K562 (cell line): Measurements from ENCODE around the gene EEFSEC.

Source experiments
- EHMT2 ChIP-seq: fragments of 450-650 bp; IDR thresholded peaks from 2 replicates; pipeline ENCODE4 v1.6.1; 2018; ENCODE audit warnings: antibody characterized with exemption
- KLF13 ChIP-seq: fragments of 450-650 bp; IDR thresholded peaks from 2 replicates; pipeline ENCODE4 v1.6.1; 2016; ENCODE audit warnings: missing genetic modification characterization, low read depth, mild to moderate bottlenecking, missing compliant biosample characterization, moderate library complexity, borderline replicate concordance
- MTA1 ChIP-seq: fragments of 450-650 bp; IDR thresholded peaks from 2 replicates; pipeline ENCODE4 v1.6.1; 2017; ENCODE audit warnings: borderline replicate concordance
- POLR2B ChIP-seq: fragments of 450-650 bp; IDR thresholded peaks from 2 replicates; pipeline ENCODE4 v1.6.1; 2018; ENCODE audit warnings: low read depth; ENCODE audit not compliant: partially characterized antibody
- RCOR1 ChIP-seq, 2 experiments: IDR thresholded peaks; 2 replicates each; pipeline ENCODE4 v1.6.1; 2012; ENCODE audit warnings: low read depth in 2 of 2, low read length in 2 of 2, borderline replicate concordance in 1 of 2, improper control_type of control experiment in 1 of 2
- TBP ChIP-seq: optimal IDR thresholded peaks from 2 replicates; pipeline ENCODE3; 2011; ENCODE audit warnings: low read depth, low read length, improper control_type of control experiment
- TEAD2 ChIP-seq: fragments of 450-650 bp; IDR thresholded peaks from 2 replicates; pipeline ENCODE4 v1.6.1; 2016; ENCODE audit warnings: missing genetic modification characterization, control low read depth, missing compliant biosample characterization
- ZNF77 ChIP-seq: fragments of 250-450 bp; sonication (Bioruptor Pico); IDR thresholded peaks from 2 replicates; pipeline ENCODE4 v1.5.0; 2020
- TF ChIP-seq, protein P1 (sequence below): fragments of 450-650 bp; formaldehyde crosslinking; IDR thresholded peaks from 2 replicates; pipeline ENCODE4 v1.4.0; 2020; ENCODE audit warnings: mild to moderate bottlenecking, moderate library complexity
- TF ChIP-seq, protein P2 (sequence below), 2 experiments: IDR thresholded peaks; 2 replicates each; pipeline ENCODE4 v1.6.1; 2011; ENCODE audit warnings: borderline replicate concordance in 1 of 2, control low read depth in 1 of 2, low read depth in 1 of 2, low read length in 1 of 2, mild to moderate bottlenecking in 1 of 2, mixed read lengths in 1 of 2, moderate library complexity in 1 of 2; ENCODE audit not compliant: insufficient read depth in 1 of 2, insufficient read length in 1 of 2, poor library complexity in 1 of 2, severe bottlenecking in 1 of 2; ENCODE audit errors: extremely low read depth in 1 of 2
- TF ChIP-seq, protein P3 (sequence below): fragments of 250-450 bp; sonication (Bioruptor Pico); IDR thresholded peaks from 2 replicates; pipeline ENCODE4 v1.5.0; 2022; ENCODE audit warnings: mild to moderate bottlenecking
- TF ChIP-seq, protein P4 (sequence below), 3 experiments: IDR thresholded peaks in 2 of 3; conservative IDR thresholded peaks in 1 of 3; 2 replicates each; pipeline ENCODE4 v1.5.1; 2011 to 2012; ENCODE audit warnings: low read length in 3 of 3, mild to moderate bottlenecking in 3 of 3, control low read depth in 2 of 3, improper control_type of control experiment in 1 of 3, inconsistent platforms in 1 of 3, low read depth in 1 of 3, mixed read lengths in 1 of 3, moderate library complexity in 1 of 3; ENCODE audit not compliant: insufficient read depth in 2 of 3

DNA sequence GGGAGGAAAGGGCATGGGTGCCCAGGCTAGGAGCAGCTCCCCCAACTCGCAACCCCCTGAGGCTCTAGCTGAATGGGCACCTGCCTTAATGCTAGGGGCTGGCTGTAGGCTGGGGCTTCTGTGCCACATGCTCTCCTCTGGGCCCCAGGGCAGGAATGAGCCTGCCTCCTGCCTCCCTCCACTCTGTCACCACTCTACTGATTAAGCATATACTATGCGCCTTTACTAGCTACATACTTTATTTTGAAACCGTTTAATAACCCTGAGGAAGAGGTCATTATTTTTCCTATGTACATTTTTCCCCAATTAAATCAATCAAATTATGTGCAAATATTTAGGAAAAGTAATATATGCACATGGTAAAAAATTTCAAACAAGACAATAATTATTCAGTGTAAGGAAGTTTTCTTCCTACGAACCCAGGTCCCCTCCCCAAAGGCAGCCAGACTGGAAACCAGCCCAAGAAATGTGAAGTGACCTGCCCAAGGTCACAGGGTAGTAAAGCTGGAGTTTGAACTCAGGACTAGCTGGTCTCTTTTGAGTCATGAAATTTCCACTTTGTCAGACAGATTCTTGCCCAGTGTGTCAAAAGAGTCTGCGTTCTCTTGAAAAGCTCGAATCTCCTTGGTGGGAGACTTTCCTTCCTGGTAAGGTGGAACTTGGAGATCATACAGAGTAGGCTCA is 190.9 kb downstream of the EEFSEC start:
- TF ChIP-seq, protein P1, sequence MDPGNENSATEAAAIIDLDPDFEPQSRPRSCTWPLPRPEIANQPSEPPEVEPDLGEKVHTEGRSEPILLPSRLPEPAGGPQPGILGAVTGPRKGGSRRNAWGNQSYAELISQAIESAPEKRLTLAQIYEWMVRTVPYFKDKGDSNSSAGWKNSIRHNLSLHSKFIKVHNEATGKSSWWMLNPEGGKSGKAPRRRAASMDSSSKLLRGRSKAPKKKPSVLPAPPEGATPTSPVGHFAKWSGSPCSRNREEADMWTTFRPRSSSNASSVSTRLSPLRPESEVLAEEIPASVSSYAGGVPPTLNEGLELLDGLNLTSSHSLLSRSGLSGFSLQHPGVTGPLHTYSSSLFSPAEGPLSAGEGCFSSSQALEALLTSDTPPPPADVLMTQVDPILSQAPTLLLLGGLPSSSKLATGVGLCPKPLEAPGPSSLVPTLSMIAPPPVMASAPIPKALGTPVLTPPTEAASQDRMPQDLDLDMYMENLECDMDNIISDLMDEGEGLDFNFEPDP (CRISPR knock-in tag), result no peak
- TF ChIP-seq TBP (no peak), KLF13 (tag) (no peak), ZNF77 (CRISPR knock-in tag) (no peak), RCOR1 (IDR thresholded peaks at IDR 0.05; ENCODE audit: borderline replicate concordance in 1 of 2, low read depth in 2 of 2, low read length in 2 of 2) (no peak), MTA1 (no peak), EHMT2 (no peak), POLR2B (no peak), TEAD2 (tag) (no peak)
- TF ChIP-seq, protein P2, sequence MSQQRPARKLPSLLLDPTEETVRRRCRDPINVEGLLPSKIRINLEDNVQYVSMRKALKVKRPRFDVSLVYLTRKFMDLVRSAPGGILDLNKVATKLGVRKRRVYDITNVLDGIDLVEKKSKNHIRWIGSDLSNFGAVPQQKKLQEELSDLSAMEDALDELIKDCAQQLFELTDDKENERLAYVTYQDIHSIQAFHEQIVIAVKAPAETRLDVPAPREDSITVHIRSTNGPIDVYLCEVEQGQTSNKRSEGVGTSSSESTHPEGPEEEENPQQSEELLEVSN (IDR thresholded peaks at IDR 0.05; ENCODE audit: borderline replicate concordance in 1 of 2, extremely low read depth in 1 of 2, insufficient read depth in 1 of 2, insufficient read length in 1 of 2, low read depth in 1 of 2, low read length in 1 of 2, poor library complexity in 1 of 2, severe bottlenecking in 1 of 2), result no peak
- TF ChIP-seq, protein P3, sequence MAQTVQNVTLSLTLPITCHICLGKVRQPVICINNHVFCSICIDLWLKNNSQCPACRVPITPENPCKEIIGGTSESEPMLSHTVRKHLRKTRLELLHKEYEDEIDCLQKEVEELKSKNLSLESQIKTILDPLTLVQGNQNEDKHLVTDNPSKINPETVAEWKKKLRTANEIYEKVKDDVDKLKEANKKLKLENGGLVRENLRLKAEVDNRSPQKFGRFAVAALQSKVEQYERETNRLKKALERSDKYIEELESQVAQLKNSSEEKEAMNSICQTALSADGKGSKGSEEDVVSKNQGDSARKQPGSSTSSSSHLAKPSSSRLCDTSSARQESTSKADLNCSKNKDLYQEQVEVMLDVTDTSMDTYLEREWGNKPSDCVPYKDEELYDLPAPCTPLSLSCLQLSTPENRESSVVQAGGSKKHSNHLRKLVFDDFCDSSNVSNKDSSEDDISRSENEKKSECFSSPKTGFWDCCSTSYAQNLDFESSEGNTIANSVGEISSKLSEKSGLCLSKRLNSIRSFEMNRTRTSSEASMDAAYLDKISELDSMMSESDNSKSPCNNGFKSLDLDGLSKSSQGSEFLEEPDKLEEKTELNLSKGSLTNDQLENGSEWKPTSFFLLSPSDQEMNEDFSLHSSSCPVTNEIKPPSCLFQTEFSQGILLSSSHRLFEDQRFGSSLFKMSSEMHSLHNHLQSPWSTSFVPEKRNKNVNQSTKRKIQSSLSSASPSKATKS, result no peak
- TF ChIP-seq, protein P4, sequence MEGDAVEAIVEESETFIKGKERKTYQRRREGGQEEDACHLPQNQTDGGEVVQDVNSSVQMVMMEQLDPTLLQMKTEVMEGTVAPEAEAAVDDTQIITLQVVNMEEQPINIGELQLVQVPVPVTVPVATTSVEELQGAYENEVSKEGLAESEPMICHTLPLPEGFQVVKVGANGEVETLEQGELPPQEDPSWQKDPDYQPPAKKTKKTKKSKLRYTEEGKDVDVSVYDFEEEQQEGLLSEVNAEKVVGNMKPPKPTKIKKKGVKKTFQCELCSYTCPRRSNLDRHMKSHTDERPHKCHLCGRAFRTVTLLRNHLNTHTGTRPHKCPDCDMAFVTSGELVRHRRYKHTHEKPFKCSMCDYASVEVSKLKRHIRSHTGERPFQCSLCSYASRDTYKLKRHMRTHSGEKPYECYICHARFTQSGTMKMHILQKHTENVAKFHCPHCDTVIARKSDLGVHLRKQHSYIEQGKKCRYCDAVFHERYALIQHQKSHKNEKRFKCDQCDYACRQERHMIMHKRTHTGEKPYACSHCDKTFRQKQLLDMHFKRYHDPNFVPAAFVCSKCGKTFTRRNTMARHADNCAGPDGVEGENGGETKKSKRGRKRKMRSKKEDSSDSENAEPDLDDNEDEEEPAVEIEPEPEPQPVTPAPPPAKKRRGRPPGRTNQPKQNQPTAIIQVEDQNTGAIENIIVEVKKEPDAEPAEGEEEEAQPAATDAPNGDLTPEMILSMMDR (IDR thresholded peaks at IDR 0.05 in 2 of 3, conservative IDR thresholded peaks at IDR 0.05 in 1 of 3; ENCODE audit: insufficient read depth in 2 of 3, low read depth in 1 of 3, low read length in 3 of 3), result no peak
